ENCODE results near the gene PRKCD.

DNA sequence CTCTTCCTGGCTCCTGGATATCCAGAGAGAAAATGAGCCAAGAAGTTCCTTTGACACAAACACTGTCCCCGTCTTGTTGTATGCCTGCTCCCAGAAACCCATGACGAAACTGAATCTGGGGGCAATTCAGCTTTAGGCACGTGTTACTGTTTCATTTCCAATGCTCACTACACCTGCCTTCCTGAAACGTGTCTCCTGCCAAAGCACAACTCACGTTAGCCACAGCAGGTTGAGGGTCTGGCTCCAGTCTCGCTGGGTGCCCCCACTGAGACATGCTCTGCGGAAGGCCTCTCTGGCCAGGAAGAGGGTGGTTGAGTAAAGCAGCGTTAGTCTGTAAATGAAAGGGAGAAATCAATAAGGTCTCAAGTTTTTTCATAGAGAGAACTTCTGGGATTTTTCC is 37.5 kb upstream of the PRKCD start:
- no peak for TF ChIP-seq CTCF (conservative IDR thresholded peaks at IDR 0.05 in 1 of 2, IDR thresholded peaks at IDR 0.05 in 1 of 2; ENCODE audit: extremely low read depth in 1 of 2, insufficient read depth in 1 of 2, low read depth in 1 of 2, low read length in 2 of 2)
- no peak for TF ChIP-seq EZH2 (IDR thresholded peaks at IDR 0.05; ENCODE audit: borderline replicate concordance, low read length)

Data from mammary epithelial cell (primary cell).